OCI-LY7 (cell line): ENCODE measurements around the gene BBS9.

ENCODE experiments used
- CTCF ChIP-seq: fragments of 200-600 bp; sonication (generic); conservative IDR thresholded peaks from 2 replicates; pipeline ENCODE4 v1.5.1; 2014; ENCODE audit warnings: mild to moderate bottlenecking, antibody characterized with exemption, low read length, moderate library complexity, mixed read lengths
- EZH2phosphoT487 ChIP-seq: fragments of 200-600 bp; sonication (generic); IDR thresholded peaks from 2 replicates; pipeline ENCODE4 v1.6.1; 2018; ENCODE audit warnings: low read depth, borderline replicate concordance, mild to moderate bottlenecking, mixed run types, antibody characterized with exemption, low read length, moderate library complexity, mixed read lengths

GRCh38 chr7:33458581-33458980, 329.2 kb downstream of the BBS9 start:
- TF ChIP-seq CTCF (no peak), EZH2phosphoT487 (no peak)
